Stomach smooth muscle (tissue), 2 donors: ENCODE measurements around the gene HDGFL2.

Experiments used
- H3K27ac ChIP-seq: one replicate; pipeline ENCODE4 v1.7.0; 2013; ENCODE audit warnings: mild to moderate bottlenecking, low read length, inconsistent platforms
- H3K27me3 ChIP-seq, 2 donors: one replicate each; pipeline ENCODE4 v1.7.0; 2013; ENCODE audit warnings: low read length in 2 of 2; ENCODE audit not compliant: insufficient read depth in 2 of 2, control insufficient read depth in 1 of 2
- H3K36me3 ChIP-seq, 2 donors: one replicate each; pipeline ENCODE4 v1.7.0; 2013; ENCODE audit warnings: low read length in 2 of 2; ENCODE audit not compliant: control insufficient read depth in 2 of 2, insufficient read depth in 2 of 2
- H3K4me1 ChIP-seq: one replicate; pipeline ENCODE4 v1.7.0; 2013; ENCODE audit warnings: low read length; ENCODE audit not compliant: control insufficient read depth, insufficient read depth
- H3K4me3 ChIP-seq, 2 donors: one replicate each; pipeline ENCODE4 v1.7.0; 2013; ENCODE audit warnings: low read length in 2 of 2
- H3K9ac ChIP-seq, 2 donors: one replicate each; pipeline ENCODE4 v1.7.0; 2013; ENCODE audit warnings: low read length in 2 of 2, mild to moderate bottlenecking in 1 of 2
- H3K9me3 ChIP-seq, 2 donors: one replicate each; pipeline ENCODE4 v1.7.0; 2013; ENCODE audit warnings: low read length in 2 of 2; ENCODE audit not compliant: control insufficient read depth in 2 of 2
- donor health status: healthy.
- donor health status: Pancreatic carcinoma.

The HDGFL2 gene

GRCh38 chr19:4550479-4551050, 78.5 kb downstream of the HDGFL2 start:
- Histone ChIP-seq H3K9ac (no peak overlapping the region), H3K27ac (no peak overlapping the region), H3K4me1 (no peaks in the 10 kb centered on the region), H3K27me3 (no peaks in the 10 kb centered on the region), H3K4me3 (no peak overlapping the region), H3K36me3 (peaks cover 0 to 2% of the 10 kb centered on the region in 2 donors), H3K9me3 (no peaks in the 10 kb centered on the region)
